Panc1 (cell line): Measurements from ENCODE around the gene LIN9. TPM values are rescaled to one million over a fixed set of nuclear protein-coding genes. Genes with fewer than 3 reads are reported as not detected.

ENCODE experiments used
- ATAC-seq: fragments of 200-7000 bp; cut with Tn5 transposase; 2 replicates; pipeline ENCODE4 v1.9.1; 2020; ENCODE audit warnings: mild to moderate bottlenecking, moderate library complexity
- BruUV-seq: library from RNA; stranded (reverse); fragments of 400-500 nt; replicated peaks from 2 replicates; lab custom pipeline; 2021; lab: Mats Ljungman, UMichigan
- CTCF ChIA-PET: fragments of 300-600 bp; sonication (Branson Sonifier 250); formaldehyde crosslinking; loops from one replicate; lab custom pipeline; 2022; ENCODE audit warnings: antibody characterized with exemption; lab: Charles Lee
- POLR2A ChIA-PET: fragments of 300-600 bp; sonication (Branson Sonifier 250); formaldehyde crosslinking; loops from one replicate; lab custom pipeline; 2022; ENCODE audit warnings: antibody characterized with exemption; lab: Charles Lee
- DNase-seq: peaks from one replicate; pipeline ENCODE4 v3.0.0-alpha.2; 2010; ENCODE audit warnings: low read depth, low spot score
- H3K27ac ChIP-seq: 2 replicates; pipeline ENCODE4 v1.5.1; 2011; ENCODE audit warnings: mild to moderate bottlenecking, low read length, inconsistent platforms
- H3K27me3 ChIP-seq: fragments of 200-500 bp; sonication (Bioruptor generic); 2 replicates; pipeline ENCODE4 v1.6.0; 2014; ENCODE audit warnings: low read length, inconsistent platforms; ENCODE audit not compliant: control insufficient read depth, insufficient read depth
- H3K36me3 ChIP-seq: fragments of 200-500 bp; sonication (Bioruptor generic); 2 replicates; pipeline ENCODE4 v1.5.1; 2014; ENCODE audit warnings: inconsistent platforms, mild to moderate bottlenecking, low read length, moderate library complexity; ENCODE audit not compliant: control insufficient read depth, insufficient read depth
- H3K4me1 ChIP-seq: 2 replicates; pipeline ENCODE4 v1.5.1; 2011; ENCODE audit warnings: inconsistent platforms, mild to moderate bottlenecking, low read length, moderate library complexity; ENCODE audit not compliant: control insufficient read depth, insufficient read depth
- H3K4me3 ChIP-seq, 2 experiments: 2 replicates each; pipeline ENCODE4 v1.5.1; 2011 to 2012; ENCODE audit warnings: low read depth in 2 of 2, low read length in 2 of 2, mild to moderate bottlenecking in 2 of 2, inconsistent platforms in 1 of 2, moderate library complexity in 1 of 2
- H3K9me3 ChIP-seq: fragments of 200-500 bp; sonication (Bioruptor generic); 2 replicates; pipeline ENCODE4 v1.5.1; 2014; ENCODE audit warnings: low read depth, mild to moderate bottlenecking, inconsistent platforms, low read length, moderate library complexity; ENCODE audit not compliant: control insufficient read depth, insufficient read depth
- POLR2AphosphoS5 ChIP-seq: IDR thresholded peaks from 2 replicates; pipeline ENCODE4 v1.6.1; 2012; ENCODE audit warnings: mild to moderate bottlenecking, low read depth, low read length, moderate library complexity
- SIN3A ChIP-seq: IDR thresholded peaks from 2 replicates; pipeline ENCODE4 v1.6.1; 2012; ENCODE audit warnings: low read depth, mild to moderate bottlenecking, low read length, moderate library complexity, borderline replicate concordance; ENCODE audit not compliant: insufficient read depth
- TCF7L2 ChIP-seq: IDR thresholded peaks from 2 replicates; pipeline ENCODE4 v1.6.1; 2011; ENCODE audit warnings: mild to moderate bottlenecking, low read depth, low read length, inconsistent platforms
- in situ Hi-C: cut with HindIII; loops from 2 replicates; pipeline ENCODE4 v1.10.0; 2016; ENCODE audit warnings: low sequenced_read_pairs, low pct_unique_long_range_greater_than_20kb
- intact Hi-C: fragments of 100-400 bp; cut with micrococcal nuclease; formaldehyde crosslinking; loops from one replicate; pipeline ENCODE4 v1.10.0; 2022; ENCODE audit not compliant: unreplicated experiment
- total RNA-seq: library from RNA; stranded (reverse); gene quantifications from one replicate; pipeline ENCODE4 v1.2.1, GENCODE V29; 2021; ENCODE audit not compliant: unreplicated experiment
- TF ChIP-seq, protein P1 (sequence below), 2 experiments: IDR thresholded peaks; 2 replicates each; pipeline ENCODE4 v1.6.1; 2011 to 2012; ENCODE audit warnings: low read depth in 2 of 2, control low read depth in 1 of 2, low read length in 1 of 2, mild to moderate bottlenecking in 1 of 2, moderate library complexity in 1 of 2; ENCODE audit not compliant: insufficient read depth in 1 of 2
- TF ChIP-seq, protein P2 (sequence below): fragments of 450-650 bp; IDR thresholded peaks from 2 replicates; pipeline ENCODE4 v1.5.1; 2017; ENCODE audit warnings: mild to moderate bottlenecking

The LIN9 gene
- total RNA-seq, 1 experiment from 2014 or later, result 11.4 TPM

DNA sequence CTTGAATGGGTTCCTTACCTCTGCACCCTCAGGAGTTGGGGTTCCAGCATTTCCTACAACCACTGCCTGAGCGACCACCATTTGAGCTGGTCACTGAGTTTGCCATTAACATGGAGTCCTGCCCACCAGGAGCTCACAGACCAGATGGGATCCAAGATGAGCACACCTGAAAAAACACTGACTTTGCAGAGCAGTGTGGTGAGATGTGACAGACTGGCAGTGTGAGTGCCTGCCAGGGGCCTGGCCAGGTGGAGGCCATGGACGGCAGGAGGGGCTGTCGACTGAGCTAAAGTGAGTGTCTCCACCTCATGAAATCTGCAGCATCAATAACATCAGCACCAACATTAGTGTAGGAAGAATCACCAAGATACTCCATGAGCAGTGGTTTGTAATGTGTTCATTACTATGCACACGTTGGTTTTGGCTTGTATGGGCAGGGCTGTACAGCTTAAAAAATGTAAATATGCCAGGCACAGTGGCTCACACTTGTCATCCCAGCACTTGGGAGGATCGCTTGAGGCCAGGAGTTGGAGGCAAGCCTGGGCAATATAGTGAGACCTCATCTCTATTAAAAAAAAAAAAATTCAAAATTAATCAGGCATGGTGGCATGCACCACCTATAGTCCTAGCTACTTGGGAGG, 97.7 kb downstream of the LIN9 start:
- Histone ChIP-seq H3K36me3 (no peaks in the 10 kb centered on the region), H3K4me3 (no peak overlapping the region), H3K9me3 (no peaks in the 10 kb centered on the region), H3K27ac (no peak overlapping the region), H3K27me3 (no peaks in the 10 kb centered on the region), H3K4me1 (no peaks in the 10 kb centered on the region)
- in situ Hi-C loops, result no loop called here
- ATAC-seq (no peak), DNase-seq (no peak)
- intact Hi-C loops, result no loop called here
- TF ChIP-seq, protein P1, sequence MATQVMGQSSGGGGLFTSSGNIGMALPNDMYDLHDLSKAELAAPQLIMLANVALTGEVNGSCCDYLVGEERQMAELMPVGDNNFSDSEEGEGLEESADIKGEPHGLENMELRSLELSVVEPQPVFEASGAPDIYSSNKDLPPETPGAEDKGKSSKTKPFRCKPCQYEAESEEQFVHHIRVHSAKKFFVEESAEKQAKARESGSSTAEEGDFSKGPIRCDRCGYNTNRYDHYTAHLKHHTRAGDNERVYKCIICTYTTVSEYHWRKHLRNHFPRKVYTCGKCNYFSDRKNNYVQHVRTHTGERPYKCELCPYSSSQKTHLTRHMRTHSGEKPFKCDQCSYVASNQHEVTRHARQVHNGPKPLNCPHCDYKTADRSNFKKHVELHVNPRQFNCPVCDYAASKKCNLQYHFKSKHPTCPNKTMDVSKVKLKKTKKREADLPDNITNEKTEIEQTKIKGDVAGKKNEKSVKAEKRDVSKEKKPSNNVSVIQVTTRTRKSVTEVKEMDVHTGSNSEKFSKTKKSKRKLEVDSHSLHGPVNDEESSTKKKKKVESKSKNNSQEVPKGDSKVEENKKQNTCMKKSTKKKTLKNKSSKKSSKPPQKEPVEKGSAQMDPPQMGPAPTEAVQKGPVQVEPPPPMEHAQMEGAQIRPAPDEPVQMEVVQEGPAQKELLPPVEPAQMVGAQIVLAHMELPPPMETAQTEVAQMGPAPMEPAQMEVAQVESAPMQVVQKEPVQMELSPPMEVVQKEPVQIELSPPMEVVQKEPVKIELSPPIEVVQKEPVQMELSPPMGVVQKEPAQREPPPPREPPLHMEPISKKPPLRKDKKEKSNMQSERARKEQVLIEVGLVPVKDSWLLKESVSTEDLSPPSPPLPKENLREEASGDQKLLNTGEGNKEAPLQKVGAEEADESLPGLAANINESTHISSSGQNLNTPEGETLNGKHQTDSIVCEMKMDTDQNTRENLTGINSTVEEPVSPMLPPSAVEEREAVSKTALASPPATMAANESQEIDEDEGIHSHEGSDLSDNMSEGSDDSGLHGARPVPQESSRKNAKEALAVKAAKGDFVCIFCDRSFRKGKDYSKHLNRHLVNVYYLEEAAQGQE (IDR thresholded peaks at IDR 0.05; ENCODE audit: insufficient read depth in 1 of 2, low read depth in 2 of 2, low read length in 1 of 2), result no peak
- TF ChIP-seq TCF7L2 (no peak), SIN3A (no peak), POLR2AphosphoS5 (no peak)
- TF ChIP-seq, protein P2, sequence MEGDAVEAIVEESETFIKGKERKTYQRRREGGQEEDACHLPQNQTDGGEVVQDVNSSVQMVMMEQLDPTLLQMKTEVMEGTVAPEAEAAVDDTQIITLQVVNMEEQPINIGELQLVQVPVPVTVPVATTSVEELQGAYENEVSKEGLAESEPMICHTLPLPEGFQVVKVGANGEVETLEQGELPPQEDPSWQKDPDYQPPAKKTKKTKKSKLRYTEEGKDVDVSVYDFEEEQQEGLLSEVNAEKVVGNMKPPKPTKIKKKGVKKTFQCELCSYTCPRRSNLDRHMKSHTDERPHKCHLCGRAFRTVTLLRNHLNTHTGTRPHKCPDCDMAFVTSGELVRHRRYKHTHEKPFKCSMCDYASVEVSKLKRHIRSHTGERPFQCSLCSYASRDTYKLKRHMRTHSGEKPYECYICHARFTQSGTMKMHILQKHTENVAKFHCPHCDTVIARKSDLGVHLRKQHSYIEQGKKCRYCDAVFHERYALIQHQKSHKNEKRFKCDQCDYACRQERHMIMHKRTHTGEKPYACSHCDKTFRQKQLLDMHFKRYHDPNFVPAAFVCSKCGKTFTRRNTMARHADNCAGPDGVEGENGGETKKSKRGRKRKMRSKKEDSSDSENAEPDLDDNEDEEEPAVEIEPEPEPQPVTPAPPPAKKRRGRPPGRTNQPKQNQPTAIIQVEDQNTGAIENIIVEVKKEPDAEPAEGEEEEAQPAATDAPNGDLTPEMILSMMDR, result no peak
- POLR2A ChIA-PET, result interaction anchor here (0.7 kb wide), 1 partner anchor 46 kb away, joined by 4 read pairs; no protein-coding TSS in a partner anchor
- no TSS peak for BruUV-seq
- CTCF ChIA-PET, result interaction anchor here (0.7 kb wide), 1 partner anchor 91 kb away, joined by 3 read pairs; no protein-coding TSS in a partner anchor

DNA sequence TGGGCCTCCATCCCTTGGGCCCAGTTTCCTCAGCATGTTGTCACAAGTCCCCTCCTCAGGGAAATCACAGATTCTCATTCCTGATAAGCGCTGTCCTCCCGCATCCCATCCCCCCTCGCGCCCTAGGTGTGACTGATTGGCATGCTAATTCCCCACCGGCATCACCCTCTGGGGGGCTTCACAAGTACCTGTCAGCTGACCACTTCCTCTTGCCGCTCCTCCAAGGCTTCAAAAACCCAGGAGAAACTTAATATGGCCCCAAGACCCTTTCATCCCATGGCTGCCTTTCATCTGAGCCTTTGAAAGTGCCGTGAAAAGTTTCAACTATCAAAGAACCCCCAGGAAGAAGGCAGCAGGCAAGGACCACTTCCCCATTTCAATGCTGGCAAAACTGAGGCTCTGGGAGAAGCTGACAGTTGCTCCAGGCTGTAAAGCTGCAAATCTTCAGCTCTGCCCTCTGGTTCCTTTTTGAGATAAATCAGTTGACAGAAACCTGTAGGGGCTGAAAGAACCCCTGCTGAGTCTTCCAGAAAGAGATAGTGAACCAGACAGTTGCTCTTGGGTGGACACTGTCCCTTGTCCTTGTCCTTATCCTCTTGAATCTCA, 98.3 kb downstream of the LIN9 start:
- no TSS peak for BruUV-seq
- POLR2A ChIA-PET, result no interaction called here
- H3K4me1 ChIP-seq, result no peaks in the 10 kb centered on the region
- H3K9me3 ChIP-seq, result no peaks in the 10 kb centered on the region
- intact Hi-C loops, result no loop called here
- CTCF ChIA-PET, result no interaction called here
- TF ChIP-seq TCF7L2, result no peak
- no peak for TF ChIP-seq SIN3A
- TF ChIP-seq, protein P1 (IDR thresholded peaks at IDR 0.05; ENCODE audit: insufficient read depth in 1 of 2, low read depth in 2 of 2, low read length in 1 of 2), result no peak
- TF ChIP-seq, protein P2, result no peak
- TF ChIP-seq POLR2AphosphoS5, result no peak
- H3K4me3 ChIP-seq, result no peak overlapping the region
- DNase-seq (no peak), ATAC-seq (no peak)
- in situ Hi-C loops, result no loop called here
- H3K27ac ChIP-seq, result no peak overlapping the region
- H3K36me3 ChIP-seq, result no peaks in the 10 kb centered on the region
- no peaks in the 10 kb centered on the region for H3K27me3 ChIP-seq
